GM12872 (cell line): ENCODE data around the gene GBF1.

ENCODE experiments used
- CTCF ChIP-seq: IDR thresholded peaks from 3 replicates; pipeline ENCODE4 v1.5.1; 2011; ENCODE audit warnings: low read depth, mild to moderate bottlenecking, low read length, moderate library complexity; ENCODE audit not compliant: insufficient read depth

Gene GBF1

DNA sequence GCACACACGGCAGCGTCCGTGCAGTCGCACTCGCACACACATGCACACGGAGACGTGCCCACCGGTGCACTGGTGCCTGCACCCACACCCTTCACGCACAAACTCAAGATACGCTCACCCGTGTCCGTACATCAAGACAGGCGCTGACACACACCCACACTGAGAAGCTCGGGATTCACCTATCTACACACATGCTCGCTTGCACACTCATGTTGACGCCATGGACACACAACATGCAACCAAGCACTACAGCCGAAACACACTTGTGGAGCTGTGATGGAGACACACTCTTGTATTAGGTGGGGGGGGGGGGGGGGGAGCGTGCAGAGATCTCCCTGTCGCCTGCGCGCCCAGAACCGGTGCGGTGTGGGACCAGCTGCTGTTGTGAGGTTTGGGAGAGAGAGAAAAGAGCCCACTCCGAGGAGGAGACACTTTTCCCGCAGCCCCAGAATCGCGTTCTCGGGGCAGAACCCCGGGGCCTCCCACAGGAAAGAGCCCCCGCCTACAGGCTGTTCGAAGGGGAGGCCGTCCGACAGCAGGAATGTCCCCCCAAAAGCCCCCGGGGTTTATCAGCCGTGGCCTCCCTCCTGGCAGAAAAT, 149.6 kb downstream of the GBF1 start:
- no peak for TF ChIP-seq CTCF

GRCh38 chr10:102395400-102396316, 150.3 kb downstream of the GBF1 start, which contains the start of gene NFKB2:
Gene NFKB2 (plus strand): TSS chr10:102395705. CDS start chr10:102395960, 255 bp downstream.
- no peak for TF ChIP-seq CTCF

GRCh38 chr10:102396317-102396650, 151.0 kb downstream of the GBF1 start:
- TF ChIP-seq CTCF: no peak

DNA sequence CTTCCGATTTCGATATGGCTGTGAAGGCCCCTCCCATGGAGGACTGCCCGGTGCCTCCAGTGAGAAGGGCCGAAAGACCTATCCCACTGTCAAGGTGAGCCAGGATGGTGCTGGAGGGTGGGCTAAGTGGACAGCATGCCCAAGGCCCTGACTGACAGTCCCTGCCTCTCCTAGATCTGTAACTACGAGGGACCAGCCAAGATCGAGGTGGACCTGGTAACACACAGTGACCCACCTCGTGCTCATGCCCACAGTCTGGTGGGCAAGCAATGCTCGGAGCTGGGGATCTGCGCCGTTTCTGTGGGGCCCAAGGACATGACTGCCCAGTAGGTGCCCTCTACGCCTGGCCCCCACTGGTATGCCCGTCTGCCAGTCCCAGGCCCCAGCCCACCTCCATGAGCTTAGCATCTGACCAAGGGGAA, 151.4 kb downstream of the GBF1 start:
- no peak for TF ChIP-seq CTCF

- no peak for TF ChIP-seq CTCF
Measured at GRCh38 chr10:102397222-102398171, 152.2 kb downstream of the GBF1 start.

- TF ChIP-seq CTCF: no peak
Measured at GRCh38 chr10:102398172-102399020, 153.1 kb downstream of the GBF1 start.
